GM23248 (cell line): ENCODE measurements around the gene NUP133.

Experiments
- EZH2 ChIP-seq: fragments of 200-600 bp; sonication (generic); IDR thresholded peaks from 2 replicates; pipeline ENCODE4 v1.6.1; 2018; ENCODE audit warnings: antibody characterized with exemption, mild to moderate bottlenecking; ENCODE audit not compliant: insufficient read depth, poor library complexity, severe bottlenecking
- EZH2phosphoT487 ChIP-seq: fragments of 200-600 bp; sonication (generic); IDR thresholded peaks from 2 replicates; pipeline ENCODE4 v1.6.1; 2018; ENCODE audit warnings: antibody characterized with exemption, moderate library complexity, mild to moderate bottlenecking, low read depth; ENCODE audit not compliant: insufficient read depth

GRCh38 chr1:229526695-229527094 is 18.6 kb upstream of the NUP133 start:
- TF ChIP-seq EZH2 = no peak
- TF ChIP-seq EZH2phosphoT487 = no peak
